GM10248 (cell line): ENCODE measurements around the gene RXRA.
A peak's percentile ranks its signal among the peaks of the same experiment; 100 is the strongest.

Experiments
- CTCF ChIA-PET: fragments of 300-600 bp; sonication (Branson Sonifier 250); formaldehyde crosslinking; extraction: SDS; loops from one replicate; lab custom pipeline; 2021; ENCODE audit warnings: antibody characterized with exemption; lab: Yijun Ruan, JAX
- POLR2A ChIA-PET: fragments of 350-650 bp; sonication (Branson Sonifier 250); formaldehyde crosslinking; extraction: SDS; loops from one replicate; lab custom pipeline; 2020; ENCODE audit warnings: antibody characterized with exemption; lab: Yijun Ruan, JAX
- DNase-seq: peaks from one replicate; pipeline ENCODE4 v3.0.0; 2012; ENCODE audit errors: extremely low spot score
- CTCF ChIP-seq: IDR thresholded peaks from 2 replicates; pipeline ENCODE4 v1.5.1; 2012; ENCODE audit warnings: mild to moderate bottlenecking, low read depth; ENCODE audit errors: extremely low read depth, missing control alignments, control extremely low read depth

Gene RXRA

GRCh38 chr9:134380542-134381271 is 54.5 kb downstream of the RXRA start:
- CTCF ChIA-PET: interaction anchor here (1.4 to 2.4 kb wide), 2 partner anchors 16 to 18 kb away, joined by 3 to 7 read pairs; no protein-coding TSS in a partner anchor
- no peak for TF ChIP-seq CTCF
- POLR2A ChIA-PET: no interaction called here
- no peak for DNase-seq

GRCh38 chr9:134381272-134381661 is 55.0 kb downstream of the RXRA start:
- no peak for TF ChIP-seq CTCF
- no peak for DNase-seq
- ChIA-PET POLR2A (interaction anchor here (1.4 kb wide), 1 partner anchor 10 kb away, joined by 5 read pairs; no protein-coding TSS in a partner anchor), CTCF (interaction anchor here (1.3 to 2.4 kb wide), 3 partner anchors 15 to 18 kb away, joined by 3 to 7 read pairs (median 3); no protein-coding TSS in a partner anchor)

- peak; percentile 67 for DNase-seq
- CTCF ChIA-PET: interaction anchor here (1.0 to 2.4 kb wide), 5 partner anchors 10 to 61 kb away, joined by 3 to 7 read pairs (median 4); no protein-coding TSS in a partner anchor
- POLR2A ChIA-PET: interaction anchor here (1.4 kb wide), 1 partner anchor 10 kb away, joined by 5 read pairs; no protein-coding TSS in a partner anchor
These were observed 55.6 kb downstream of the RXRA start for GRCh38 chr9:134381671-134382516.

GRCh38 chr9:134382733-134383132 is 56.5 kb downstream of the RXRA start:
- ChIA-PET POLR2A (interaction anchor here (1.4 kb wide), 1 partner anchor 9 kb away, joined by 5 read pairs; no protein-coding TSS in a partner anchor), CTCF (interaction anchor here (0.7 to 2.4 kb wide), 5 partner anchors 9 to 212 kb away, joined by 3 to 7 read pairs (median 4); no protein-coding TSS in a partner anchor)
- TF ChIP-seq CTCF: no peak
- DNase-seq: no peak

More at GRCh38 chr9:134381671-134382516, 55.6 kb downstream of the RXRA start:
- TF ChIP-seq CTCF: peak; percentile 23

GRCh38 chr9:134383148-134383547 is 56.9 kb downstream of the RXRA start:
- TF ChIP-seq CTCF: no peak
- no peak for DNase-seq
- ChIA-PET POLR2A (interaction anchor here (0.8 kb wide), 1 partner anchor 9 kb away, joined by 3 read pairs; no protein-coding TSS in a partner anchor), CTCF (interaction anchor here (0.7 to 2.4 kb wide), 5 partner anchors 9 to 212 kb away, joined by 3 to 7 read pairs (median 3); no protein-coding TSS in a partner anchor)
